Omental fat pad (tissue), 4 donors: ENCODE measurements around the gene CFAP46. TPM values are rescaled to one million over a fixed set of nuclear protein-coding genes. Genes with fewer than 3 reads are reported as not detected.

Experiments
- ATAC-seq: fragments of 150-250 bp; one replicate; pipeline ENCODE4 v1.9.1; 2016; ENCODE audit warnings: mild to moderate bottlenecking, moderate library complexity; ENCODE audit not compliant: low FRiP score
- DNase-seq: peaks from one replicate; pipeline ENCODE4 v3.0.0-alpha.2; 2019; ENCODE audit warnings: low spot score
- total RNA-seq, 4 donors: library from RNA; depleted of rRNA; stranded (reverse); fragments of >200 nt; gene quantifications; one replicate each; pipeline ENCODE4 v1.1.0, GENCODE V29; 2016
- TF ChIP-seq, protein P1 (sequence below), 3 donors: fragments of 450-650 bp; IDR thresholded peaks; one replicate each; pipeline ENCODE4 v1.5.1; 2016 to 2017; ENCODE audit warnings: antibody characterized with exemption in 3 of 3, mild to moderate bottlenecking in 3 of 3, moderate library complexity in 2 of 3

The CFAP46 gene
- total RNA-seq, 4 donors from 2014 or later, result 0.24 to 0.37 TPM; not detected in 2

DNA sequence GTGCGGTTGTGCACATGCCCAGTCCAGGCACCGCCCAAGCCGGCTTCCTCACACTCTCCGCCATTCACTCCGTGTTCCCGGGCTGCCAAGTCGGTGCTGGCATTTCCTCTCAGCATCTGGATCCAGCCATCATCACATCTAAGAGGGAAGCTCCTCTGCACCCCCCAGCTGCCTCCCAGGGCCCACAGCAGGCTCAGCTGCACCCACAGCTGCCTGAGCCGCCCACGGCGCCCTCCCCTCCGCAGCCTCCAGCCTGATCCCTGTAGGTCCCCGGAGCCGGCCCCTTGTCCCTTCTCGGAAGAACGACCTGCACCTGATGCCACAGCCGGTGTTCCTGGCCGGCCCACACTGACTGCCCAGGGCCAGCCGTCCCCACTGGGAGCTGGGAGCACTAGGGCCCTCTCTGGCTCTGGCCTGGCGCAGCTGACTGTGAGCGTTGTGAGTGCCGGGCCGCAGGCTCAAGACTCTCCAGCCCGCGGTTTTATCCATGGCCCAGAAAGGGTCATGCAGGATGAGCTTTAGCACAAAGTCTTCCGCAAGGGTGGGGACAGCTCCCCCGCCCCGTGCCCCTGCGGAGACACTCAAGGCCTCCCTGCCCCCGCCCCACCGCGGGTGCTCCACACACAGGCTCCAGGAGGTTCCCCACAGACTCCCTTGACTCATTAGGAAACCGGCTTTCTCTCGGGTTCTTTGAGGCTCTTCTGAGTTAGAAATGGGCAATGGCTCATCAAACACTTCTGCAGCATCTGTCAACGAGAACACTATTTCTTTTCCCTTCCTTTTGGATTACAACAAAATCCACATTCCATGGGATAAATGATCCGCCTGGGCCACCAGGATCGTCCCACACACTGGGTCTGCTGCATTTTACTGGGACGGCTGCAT lies 31.2 kb downstream of the CFAP46 start:
- TF ChIP-seq, protein P1, sequence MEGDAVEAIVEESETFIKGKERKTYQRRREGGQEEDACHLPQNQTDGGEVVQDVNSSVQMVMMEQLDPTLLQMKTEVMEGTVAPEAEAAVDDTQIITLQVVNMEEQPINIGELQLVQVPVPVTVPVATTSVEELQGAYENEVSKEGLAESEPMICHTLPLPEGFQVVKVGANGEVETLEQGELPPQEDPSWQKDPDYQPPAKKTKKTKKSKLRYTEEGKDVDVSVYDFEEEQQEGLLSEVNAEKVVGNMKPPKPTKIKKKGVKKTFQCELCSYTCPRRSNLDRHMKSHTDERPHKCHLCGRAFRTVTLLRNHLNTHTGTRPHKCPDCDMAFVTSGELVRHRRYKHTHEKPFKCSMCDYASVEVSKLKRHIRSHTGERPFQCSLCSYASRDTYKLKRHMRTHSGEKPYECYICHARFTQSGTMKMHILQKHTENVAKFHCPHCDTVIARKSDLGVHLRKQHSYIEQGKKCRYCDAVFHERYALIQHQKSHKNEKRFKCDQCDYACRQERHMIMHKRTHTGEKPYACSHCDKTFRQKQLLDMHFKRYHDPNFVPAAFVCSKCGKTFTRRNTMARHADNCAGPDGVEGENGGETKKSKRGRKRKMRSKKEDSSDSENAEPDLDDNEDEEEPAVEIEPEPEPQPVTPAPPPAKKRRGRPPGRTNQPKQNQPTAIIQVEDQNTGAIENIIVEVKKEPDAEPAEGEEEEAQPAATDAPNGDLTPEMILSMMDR (IDR thresholded peaks at IDR 0.05), result no peak
- no peak for ATAC-seq
- no peak for DNase-seq

DNA sequence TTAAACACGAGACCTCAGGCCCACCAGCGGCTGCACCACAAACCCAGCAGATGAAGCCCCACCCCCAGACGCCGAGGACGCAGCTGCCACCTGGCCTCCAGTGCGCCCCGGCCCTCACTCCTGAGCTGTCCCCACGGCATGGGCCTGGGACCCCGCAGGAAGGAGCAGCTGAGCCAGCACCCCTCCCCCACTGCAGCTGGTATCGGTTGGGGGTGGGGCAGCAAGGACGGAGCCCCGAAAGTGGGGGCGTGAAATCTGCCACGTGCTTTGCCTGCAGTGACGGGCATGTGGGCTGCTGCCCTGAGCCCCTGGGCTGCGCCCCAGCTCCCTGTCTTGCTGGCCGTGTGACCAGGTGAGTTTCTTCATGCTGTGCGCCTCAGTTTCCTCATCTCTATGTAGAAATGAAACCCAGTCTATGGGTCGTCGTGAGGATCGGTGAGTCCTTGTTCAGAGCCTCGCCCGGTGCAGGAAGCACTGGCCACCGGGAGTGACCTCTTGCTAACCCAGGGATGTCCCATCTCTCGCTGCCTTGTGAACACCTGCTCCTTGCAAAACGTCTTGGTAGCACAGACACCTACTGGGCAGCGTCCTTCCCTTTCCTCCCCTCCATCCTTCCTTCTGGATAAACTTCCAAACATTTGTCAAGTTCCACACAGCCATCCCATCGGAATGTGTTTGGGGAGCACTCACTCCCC lies 32.0 kb downstream of the CFAP46 start:
- ATAC-seq, result no peak
- no peak for DNase-seq
- TF ChIP-seq, protein P1 (IDR thresholded peaks at IDR 0.05), result no peak

DNA sequence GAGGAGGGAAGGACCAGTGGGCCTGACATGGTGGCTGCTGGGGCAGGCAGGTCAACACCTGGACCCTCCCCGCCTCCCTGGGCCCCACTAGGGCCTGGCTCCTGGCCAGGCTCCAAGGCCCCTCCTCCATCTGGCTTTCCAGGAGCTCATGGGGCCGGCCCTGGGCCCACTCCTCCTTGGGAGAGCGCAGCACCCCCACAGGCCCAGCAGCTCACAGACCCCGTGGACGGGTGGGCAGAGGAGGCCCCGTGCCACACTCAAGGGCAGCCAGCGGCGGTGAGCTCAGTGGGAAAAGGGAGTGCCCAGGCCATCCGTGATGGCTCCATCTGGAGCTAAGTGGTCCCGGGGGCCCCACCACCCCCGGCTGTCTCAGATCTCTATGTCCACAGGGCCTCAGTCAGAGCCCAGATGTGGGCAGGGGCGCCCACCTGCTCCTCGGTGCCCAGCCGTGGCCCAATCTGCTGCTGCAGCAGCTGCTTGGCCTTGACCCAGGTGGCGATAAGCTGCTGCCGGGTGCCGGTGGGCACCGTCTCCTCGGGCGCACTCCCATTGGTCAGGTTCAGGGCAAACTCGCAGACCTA lies 32.8 kb downstream of the CFAP46 start:
- ATAC-seq, result no peak
- TF ChIP-seq, protein P1 (IDR thresholded peaks at IDR 0.05), result no peak
- DNase-seq, result no peak

DNA sequence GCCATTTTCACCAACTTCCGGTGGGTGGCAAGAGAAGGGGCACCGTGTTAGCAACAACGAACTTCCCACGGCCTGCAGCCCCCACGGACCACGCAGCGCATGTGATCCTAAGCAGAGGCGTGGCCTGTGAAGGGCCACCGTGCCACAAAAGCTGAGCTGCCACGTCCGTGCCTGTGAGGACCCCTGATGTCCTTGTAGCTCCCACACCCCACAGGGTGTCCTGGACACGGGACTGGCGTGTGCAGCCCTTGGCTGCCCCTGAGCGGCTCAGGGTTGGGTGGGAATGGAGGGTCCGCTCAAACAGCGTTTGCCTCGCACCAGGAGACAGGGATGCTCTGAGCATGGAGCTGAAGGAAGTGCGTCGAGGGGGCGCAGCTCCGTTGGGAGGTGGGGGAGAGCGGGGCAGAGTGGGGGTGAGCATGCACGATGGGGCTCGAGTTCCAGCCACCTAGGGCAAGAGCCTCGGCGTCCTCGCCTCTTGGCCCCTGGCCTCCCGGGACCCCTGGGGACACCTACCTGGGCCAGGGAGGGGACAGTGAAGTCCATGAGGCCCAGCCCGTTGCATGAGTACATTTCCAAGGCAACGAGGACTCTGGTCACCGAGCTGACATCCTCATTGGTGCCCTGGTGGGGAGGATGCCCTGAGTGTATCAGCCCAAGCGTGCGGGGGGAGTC lies 33.6 kb downstream of the CFAP46 start:
- TF ChIP-seq, protein P1 (IDR thresholded peaks at IDR 0.05), result no peak
- DNase-seq (no peak), ATAC-seq (no peak)

DNA sequence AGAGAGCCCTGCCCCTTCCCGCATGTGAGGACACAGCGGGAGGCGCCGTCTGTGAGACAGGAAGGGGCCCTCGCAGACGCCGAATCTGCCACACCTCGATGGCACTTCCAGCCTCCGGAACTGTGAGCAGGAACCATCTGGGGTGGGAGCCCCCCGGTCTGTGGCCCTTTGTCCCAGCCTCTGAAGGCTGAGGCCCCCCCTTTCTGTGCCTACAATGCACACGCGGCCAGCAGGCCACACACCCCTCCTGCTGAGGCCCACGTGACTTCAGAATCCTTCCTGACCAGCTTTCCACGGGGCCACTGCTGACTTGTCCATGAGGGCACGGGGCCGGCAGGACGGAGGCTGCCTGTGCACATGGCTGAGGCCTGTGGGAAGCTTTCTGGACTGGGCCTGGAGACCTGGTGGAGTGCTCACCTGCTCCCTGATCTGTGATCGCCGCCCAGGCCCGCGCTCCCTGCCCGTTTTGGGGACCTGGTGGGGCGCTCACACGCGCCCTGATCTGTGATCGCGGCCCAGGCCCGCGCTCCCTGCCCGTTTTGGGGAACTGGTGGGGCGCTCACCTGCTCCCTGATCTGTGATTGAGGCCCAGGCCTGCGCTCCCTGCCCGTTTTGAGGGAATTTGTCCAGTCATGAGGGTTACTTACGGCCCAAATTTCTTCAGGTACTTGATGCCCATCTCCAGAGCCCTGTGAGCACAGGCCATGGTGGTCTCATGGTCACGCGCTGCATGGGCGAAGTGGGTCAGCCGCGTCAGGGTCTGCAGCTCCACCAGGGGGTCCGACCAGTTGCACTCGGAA lies 34.3 kb downstream of the CFAP46 start:
- ATAC-seq (no peak), DNase-seq (no peak)
- TF ChIP-seq, protein P1 (IDR thresholded peaks at IDR 0.05), result no peak

DNA sequence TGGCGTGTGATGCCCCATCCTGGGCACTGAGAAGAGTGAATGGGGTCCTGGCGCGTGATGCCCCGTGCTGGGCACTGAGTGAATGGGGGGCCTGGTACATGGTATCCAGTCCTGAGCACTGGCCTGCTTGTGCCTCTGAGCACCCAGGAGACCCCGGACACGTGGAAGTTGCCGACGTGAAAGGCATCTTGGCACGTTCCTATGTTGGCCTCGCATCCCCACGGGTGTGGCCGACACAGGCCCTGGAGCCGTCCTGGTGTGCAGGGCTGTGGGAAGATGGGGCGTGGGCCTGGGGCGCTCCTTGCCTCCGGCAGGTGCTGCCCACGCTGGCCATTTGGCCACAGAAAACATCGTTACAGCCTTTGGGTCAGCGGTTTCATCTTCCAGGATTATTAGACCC lies 35.5 kb downstream of the CFAP46 start:
- DNase-seq, result no peak
- no peak for ATAC-seq
- TF ChIP-seq, protein P1 (IDR thresholded peaks at IDR 0.05), result no peak
